GM12878 (cell line): Measurements from ENCODE around the gene RASAL2. TPM values are rescaled to one million over a fixed set of nuclear protein-coding genes. Genes with fewer than 3 reads are reported as not detected.

Source experiments
- ATAC-seq: fragments of 200-7000 bp; cut with Tn5 transposase; 3 replicates; pipeline ENCODE4 v1.9.1; 2020; ENCODE audit warnings: mild to moderate bottlenecking, moderate library complexity
- BruUV-seq: library from RNA; stranded (reverse); fragments of 400-500 nt; replicated peaks from 2 replicates; lab custom pipeline; 2021; lab: Mats Ljungman, UMichigan
- CTCF ChIA-PET: fragments of 300-600 bp; sonication (Branson Sonifier 250); formaldehyde crosslinking; extraction: SDS; loops from one replicate; lab custom pipeline; 2021; ENCODE audit warnings: inconsistent platforms; lab: Yijun Ruan, JAX
- POLR2A ChIA-PET: fragments of 350-600 bp; formaldehyde crosslinking; extraction: SDS; loops from one replicate; lab custom pipeline; 2021; ENCODE audit warnings: inconsistent platforms; lab: Charles Lee
- RAD21 ChIA-PET: fragments of 300-600 bp; sonication (Branson Sonifier 250); formaldehyde crosslinking; loops from one replicate; lab custom pipeline; 2023; ENCODE audit warnings: antibody characterized with exemption; ENCODE audit not compliant: unreplicated experiment; lab: Charles Lee
- SMC1A ChIA-PET: fragments of 300-600 bp; sonication (Branson Sonifier 250); formaldehyde crosslinking; loops from one replicate; lab custom pipeline; 2023; ENCODE audit not compliant: unreplicated experiment, uncharacterized antibody; lab: Charles Lee
- DNase-seq: peaks from one replicate; pipeline ENCODE4 v3.0.0-alpha.2; 2011; ENCODE audit warnings: low read depth, low spot score
- FAIRE-seq: peaks from 3 replicates; lab custom pipeline; 2011; peaks lifted over from hg19 to GRCh38; lab: Jason Lieb, UNC
- H2AFZ ChIP-seq: 2 replicates; pipeline ENCODE4 v1.6.0; 2011; ENCODE audit warnings: low read depth, low read length, control low read depth; ENCODE audit not compliant: control insufficient read depth
- H3K27ac ChIP-seq: 2 replicates; pipeline ENCODE4 v1.5.1; 2011; ENCODE audit warnings: control low read depth; ENCODE audit not compliant: control insufficient read depth, insufficient read depth
- H3K27me3 ChIP-seq, 2 experiments: replicated peaks in 1 of 2; 2 replicates each; pipeline versions ENCODE4 v1.6.0 to v1.6.1; 2011; ENCODE audit warnings: low read length in 1 of 2; ENCODE audit not compliant: control insufficient read depth in 2 of 2, insufficient read depth in 2 of 2
- H3K36me3 ChIP-seq, 2 experiments: 2 replicates each; pipeline ENCODE4 v1.5.1; 2011; ENCODE audit warnings: low read length in 1 of 2; ENCODE audit not compliant: control insufficient read depth in 2 of 2, insufficient read depth in 2 of 2
- H3K4me1 ChIP-seq: 2 replicates; pipeline ENCODE4 v1.6.1; 2011; ENCODE audit warnings: mild to moderate bottlenecking, low read length, moderate library complexity, mixed read lengths; ENCODE audit not compliant: control insufficient read depth, insufficient read depth
- H3K4me2 ChIP-seq: 2 replicates; pipeline ENCODE4 v1.6.0; 2011; ENCODE audit warnings: control low read depth; ENCODE audit not compliant: control insufficient read depth, insufficient read depth
- H3K4me3 ChIP-seq: fragments of 200-600 bp; sonication (generic); 2 replicates; pipeline ENCODE4 v1.5.1; 2016
- H3K79me2 ChIP-seq: 2 replicates; pipeline ENCODE4 v1.6.0; 2011; ENCODE audit warnings: low read length; ENCODE audit not compliant: control insufficient read depth, insufficient read depth
- H3K9ac ChIP-seq: 2 replicates; pipeline ENCODE4 v1.8.0; 2011; ENCODE audit warnings: low read length, control low read depth, mixed read lengths; ENCODE audit not compliant: control insufficient read depth, insufficient read depth
- H3K9me3 ChIP-seq: replicated peaks from 3 replicates; pipeline ENCODE4 v1.5.1; 2011; ENCODE audit warnings: mild to moderate bottlenecking, low read length; ENCODE audit not compliant: control insufficient read depth, insufficient read depth
- H4K20me1 ChIP-seq: 2 replicates; pipeline ENCODE4 v1.6.0; 2011; ENCODE audit not compliant: control insufficient read depth, insufficient read depth
- BHLHE40 ChIP-seq, 2 experiments: fragments of 450-650 bp in 1 of 2; IDR thresholded peaks; 2 replicates each; pipeline ENCODE4 v1.6.1; 2011 to 2017; ENCODE audit warnings: low read depth in 2 of 2, borderline replicate concordance in 1 of 2, improper control_type of control experiment in 1 of 2, low read length in 1 of 2, mild to moderate bottlenecking in 1 of 2
- CREM ChIP-seq: IDR thresholded peaks from 2 replicates; pipeline ENCODE4 v1.6.1; 2014; ENCODE audit warnings: antibody characterized with exemption, low read depth
- DPF2 ChIP-seq: fragments of 450-650 bp; IDR thresholded peaks from 2 replicates; pipeline ENCODE4 v1.6.1; 2017; ENCODE audit warnings: mild to moderate bottlenecking
- GABPA ChIP-seq: IDR thresholded peaks from 2 replicates; pipeline ENCODE4 v1.6.1; 2014; ENCODE audit warnings: antibody characterized with exemption, low read depth, mild to moderate bottlenecking, inconsistent platforms
- HDAC2 ChIP-seq: fragments of 200-600 bp; sonication (generic); IDR thresholded peaks from 2 replicates; pipeline ENCODE4 v1.6.1; 2017
- MXI1 ChIP-seq: fragments of 150-350 bp; IDR thresholded peaks from 2 replicates; pipeline ENCODE4 v1.6.1; 2011; ENCODE audit warnings: low read depth, mild to moderate bottlenecking, inconsistent platforms, low read length, improper control_type of control experiment
- NRF1 ChIP-seq: conservative IDR thresholded peaks from 2 replicates; pipeline ENCODE4 v1.6.1; 2011; ENCODE audit warnings: mild to moderate bottlenecking, low read depth, low read length, improper control_type of control experiment
- RBBP5 ChIP-seq: fragments of 200-600 bp; sonication (generic); conservative IDR thresholded peaks from 2 replicates; pipeline ENCODE4 v1.6.1; 2016
- SMARCA5 ChIP-seq: fragments of 450-650 bp; IDR thresholded peaks from 2 replicates; pipeline ENCODE4 v1.6.1; 2017; ENCODE audit warnings: mild to moderate bottlenecking
- USF1 ChIP-seq: IDR thresholded peaks from 2 replicates; pipeline ENCODE4 v1.6.1; 2011; ENCODE audit warnings: borderline replicate concordance, low read depth, mild to moderate bottlenecking, moderate library complexity, mixed read lengths, low read length; ENCODE audit not compliant: insufficient read depth; ENCODE audit errors: extremely low read length
- ZNF207 ChIP-seq: fragments of 450-650 bp; IDR thresholded peaks from 2 replicates; pipeline ENCODE4 v1.6.1; 2014; ENCODE audit warnings: antibody characterized with exemption, mild to moderate bottlenecking, borderline replicate concordance
- ZNF24 ChIP-seq: fragments of 450-650 bp; IDR thresholded peaks from 2 replicates; pipeline ENCODE4 v1.6.1; 2017; ENCODE audit warnings: antibody characterized with exemption, mild to moderate bottlenecking
- ZNF592 ChIP-seq: fragments of 450-650 bp; IDR thresholded peaks from 2 replicates; pipeline ENCODE4 v1.6.1; 2017; ENCODE audit warnings: mild to moderate bottlenecking, moderate library complexity
- whole genome bisulfite sequencing: methylation state at CpG from one replicate; pipeline ENCODE4 v1.1.6; 2016; ENCODE audit warnings: low lambda C conversion rate; ENCODE audit not compliant: insufficient replicate concordance, insufficient coverage; ENCODE audit errors: missing lambda C conversion rate; 5-methylcytosine and 5-hydroxymethylcytosine counted together
- in situ Hi-C: fragments of 300-500 bp; cut with MboI; formaldehyde crosslinking; loops from 9 replicates; pipeline ENCODE4 v1.14.3; 2018; ENCODE audit warnings: mixed read lengths
- intact Hi-C: fragments of 100-400 bp; cut with micrococcal nuclease; formaldehyde crosslinking; loops from one replicate; pipeline ENCODE4 v1.14.2; 2022; ENCODE audit not compliant: unreplicated experiment
- polyA plus RNA-seq, 11 experiments: library from polyadenylated mRNA; depleted of rRNA in 4 of 11; unstranded in 6 of 11; stranded (reverse) in 5 of 11; fragments of >200 nt; fragmentation: Nextera tagmentation in 4 of 11; fragmentation: Illumina TruSeq in 1 of 11; extraction: Ambion mirVana in 4 of 11; extraction: Trizol in 1 of 11; gene quantifications; 1 replicate in 1 of 11; 2 replicates in 10 of 11; pipeline versions ENCODE4 v1.2.1 to v1.2.3, GENCODE V29; 2011 to 2016; ENCODE audit warnings: inconsistent platforms in 2 of 11, missing spikeins in 2 of 11, low read depth in 1 of 11
- total RNA-seq, 4 experiments: library from RNA; depleted of rRNA in 3 of 4; stranded (reverse); fragments of >200 nt in 3 of 4; fragmentation: Illumina TruSeq in 1 of 4; extraction: Trizol in 1 of 4; gene quantifications; 2 replicates each; pipeline versions ENCODE4 v1.2.1 to v1.2.3, GENCODE V29; 2013 to 2021

RASAL2 gene
- total and polyA plus RNA-seq, 10 of the 15 experiments (the other 5 are each of a cell fraction or from before 2014, with no cell fraction given), result 0.02 to 6.9 (median 0.17) TPM; not detected in 1

DNA sequence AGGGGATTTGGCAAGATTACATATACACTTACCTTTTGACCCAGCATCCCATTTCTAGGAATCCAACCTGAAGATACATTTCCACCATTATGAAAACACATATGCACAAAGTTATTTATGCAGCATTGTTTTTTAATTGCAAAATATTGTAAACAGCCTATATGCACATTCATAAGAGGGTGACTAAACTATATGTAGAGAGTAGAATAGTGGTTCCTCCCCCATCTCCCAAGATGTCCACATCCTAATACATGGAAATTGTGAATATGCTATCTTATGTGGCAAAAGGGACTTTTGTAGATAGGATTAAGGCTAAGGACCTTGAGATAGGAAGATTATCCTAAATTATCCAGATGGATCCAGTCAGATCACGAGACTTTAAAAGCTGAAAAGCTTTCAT lies 311.2 kb downstream of the RASAL2 start (continued):
- TF ChIP-seq ZNF592 (no peak), HDAC2 (no peak), USF1 (no peak), RBBP5 (no peak)

- SMC1A ChIA-PET, result interaction anchor here (0.8 kb wide), 1 partner anchor 69 kb away, joined by 3 read pairs; no protein-coding TSS in a partner anchor
- FAIRE-seq (no peak), ATAC-seq (no peak), DNase-seq (no peak)
- WGBS, result 2% methylated on average over 2 of the region's 2 CpGs
- in situ Hi-C loops (no loop called here), intact Hi-C loops (no loop called here)
- no peaks in the 10 kb centered on the region for H3K36me3 ChIP-seq
- BruUV-seq, result no TSS peak
- H3K27me3 ChIP-seq, result no peaks in the 10 kb centered on the region
- RAD21 ChIA-PET, result no interaction called here
- H3K4me3 ChIP-seq, result no peak overlapping the region
- CTCF ChIA-PET, result no interaction called here
- TF ChIP-seq SMARCA5, result no peak
- no peak for TF ChIP-seq DPF2
- no peak for TF ChIP-seq BHLHE40 (IDR thresholded peaks at IDR 0.05; ENCODE audit: borderline replicate concordance in 1 of 2, low read depth in 2 of 2, low read length in 1 of 2)
- TF ChIP-seq NRF1, result no peak
- no peak for TF ChIP-seq MXI1
- no peak for TF ChIP-seq ZNF207
- no peak for TF ChIP-seq ZNF24
- TF ChIP-seq GABPA, result no peak
- no peak for TF ChIP-seq CREM
- no peak overlapping the region for H3K4me2 ChIP-seq
- no peak overlapping the region for H2AFZ ChIP-seq
- H4K20me1 ChIP-seq, result no peaks in the 10 kb centered on the region
- POLR2A ChIA-PET, result no interaction called here
- H3K9ac ChIP-seq, result no peak overlapping the region
- no peak overlapping the region for H3K27ac ChIP-seq
- H3K79me2 ChIP-seq, result no peaks in the 10 kb centered on the region
- peaks cover 5% of the 10 kb centered on the region; the same call in 2 of the 3 replicates for H3K9me3 ChIP-seq
- peaks cover 6% of the 10 kb centered on the region for H3K4me1 ChIP-seq
Measured at GRCh38 chr1:178407215-178407614, 313.3 kb downstream of the RASAL2 start.
